OCI-LY7 (cell line): Measurements from ENCODE around the gene CEP112. TPM values are rescaled to one million over a fixed set of nuclear protein-coding genes. Genes with fewer than 3 reads are reported as not detected.

Source experiments
- BruUV-seq: library from RNA; stranded (reverse); fragments of 400-500 nt; replicated peaks from 2 replicates; lab custom pipeline; 2021; lab: Mats Ljungman, UMichigan
- CTCF ChIA-PET: fragments of 300-600 bp; sonication (Branson Sonifier 250); formaldehyde crosslinking; loops from one replicate; lab custom pipeline; 2022; ENCODE audit warnings: antibody characterized with exemption; ENCODE audit not compliant: unreplicated experiment; lab: Charles Lee
- POLR2A ChIA-PET: fragments of 300-600 bp; sonication (Branson Sonifier 250); formaldehyde crosslinking; loops from one replicate; lab custom pipeline; 2022; ENCODE audit warnings: antibody characterized with exemption; lab: Charles Lee
- DNase-seq: peaks from one replicate; pipeline ENCODE4 v3.0.0-alpha.2; 2015; ENCODE audit warnings: low spot score
- H2AFZ ChIP-seq: fragments of 200-600 bp; sonication (generic), shearing (Covaris generic); 2 replicates; pipeline ENCODE4 v1.6.1; 2014; ENCODE audit warnings: mild to moderate bottlenecking, antibody characterized with exemption, low read length, moderate library complexity
- H3K27ac ChIP-seq: fragments of 200-600 bp; sonication (generic); 2 replicates; pipeline ENCODE4 v1.5.1; 2014; ENCODE audit warnings: mixed run types, low read depth, mild to moderate bottlenecking, moderate library complexity, low read length, inconsistent platforms; ENCODE audit not compliant: poor library complexity, severe bottlenecking
- H3K36me3 ChIP-seq: fragments of 200-600 bp; sonication (generic); 2 replicates; pipeline ENCODE4 v1.6.1; 2014; ENCODE audit warnings: mild to moderate bottlenecking, antibody characterized with exemption, low read length, moderate library complexity, mixed read lengths; ENCODE audit not compliant: insufficient read depth
- H3K4me1 ChIP-seq: fragments of 200-600 bp; sonication (generic); 2 replicates; pipeline ENCODE4 v1.5.1; 2014; ENCODE audit warnings: mild to moderate bottlenecking, low read length; ENCODE audit not compliant: insufficient read depth, poor library complexity, severe bottlenecking
- H3K4me2 ChIP-seq: fragments of 200-600 bp; sonication (generic); 2 replicates; pipeline ENCODE4 v1.6.1; 2014; ENCODE audit warnings: mild to moderate bottlenecking, low read length
- H3K4me3 ChIP-seq: fragments of 200-600 bp; sonication (generic); 2 replicates; pipeline ENCODE4 v1.5.1; 2014; ENCODE audit warnings: mild to moderate bottlenecking, low read depth, low read length; ENCODE audit not compliant: poor library complexity, severe bottlenecking
- H3K79me2 ChIP-seq: fragments of 200-600 bp; sonication (generic); 2 replicates; pipeline ENCODE4 v1.6.1; 2016; ENCODE audit warnings: low read depth, mild to moderate bottlenecking, low read length, moderate library complexity, mixed read lengths; ENCODE audit not compliant: insufficient read depth
- H3K9me2 ChIP-seq: fragments of 200-600 bp; sonication (generic); 2 replicates; pipeline ENCODE4 v1.6.1; 2016; ENCODE audit warnings: mild to moderate bottlenecking, low read length, mixed read lengths; ENCODE audit not compliant: insufficient read depth
- H3K9me3 ChIP-seq: fragments of 200-600 bp; sonication (generic); 2 replicates; pipeline ENCODE4 v1.6.1; 2014; ENCODE audit warnings: mild to moderate bottlenecking, mixed run types, low read length, mixed read lengths
- H4K20me1 ChIP-seq: fragments of 200-600 bp; sonication (generic); 2 replicates; pipeline ENCODE4 v1.6.1; 2014; ENCODE audit warnings: mild to moderate bottlenecking, antibody characterized with exemption, low read length, moderate library complexity, mixed read lengths; ENCODE audit not compliant: insufficient read depth
- CTCF ChIP-seq: fragments of 200-600 bp; sonication (generic); conservative IDR thresholded peaks from 2 replicates; pipeline ENCODE4 v1.5.1; 2014; ENCODE audit warnings: mild to moderate bottlenecking, antibody characterized with exemption, low read length, moderate library complexity, mixed read lengths
- EZH2phosphoT487 ChIP-seq: fragments of 200-600 bp; sonication (generic); IDR thresholded peaks from 2 replicates; pipeline ENCODE4 v1.6.1; 2018; ENCODE audit warnings: low read depth, borderline replicate concordance, mild to moderate bottlenecking, mixed run types, antibody characterized with exemption, low read length, moderate library complexity, mixed read lengths
- intact Hi-C: fragments of 100-400 bp; cut with micrococcal nuclease; formaldehyde crosslinking; loops from one replicate; pipeline ENCODE4 v1.10.0; 2022; ENCODE audit not compliant: unreplicated experiment
- total RNA-seq, 2 experiments: library from RNA; depleted of rRNA in 1 of 2; stranded (reverse); fragments of >200 nt in 1 of 2; shearing (Covaris generic) in 1 of 2; gene quantifications; 2 replicates each; pipeline ENCODE4 v1.2.3, GENCODE V29; 2014 to 2022

The CEP112 gene
- total RNA-seq, 2 experiments from 2014 or later: 2.7 to 6.9 TPM

- no peak overlapping the region for H3K27ac ChIP-seq
- no peaks in the 10 kb centered on the region for H4K20me1 ChIP-seq
- H3K4me2 ChIP-seq: no peak overlapping the region
- DNase-seq: no peak
- no TSS peak for BruUV-seq
- H3K36me3 ChIP-seq: no peaks in the 10 kb centered on the region
- no peaks in the 10 kb centered on the region for H3K79me2 ChIP-seq
- intact Hi-C loops: loop anchor here (5.0 kb wide), 1 partner anchor 236 kb away; no protein-coding TSS in a partner anchor
- TF ChIP-seq CTCF (no peak), EZH2phosphoT487 (no peak)
- CTCF ChIA-PET: no interaction called here
- POLR2A ChIA-PET: interaction anchor here (0.7 kb wide), 1 partner anchor 105 kb away, joined by 3 read pairs; no protein-coding TSS in a partner anchor
- H3K9me2 ChIP-seq: no peaks in the 10 kb centered on the region
- no peaks in the 10 kb centered on the region for H3K4me1 ChIP-seq
- H3K9me3 ChIP-seq: no peaks in the 10 kb centered on the region
- no peak overlapping the region for H3K4me3 ChIP-seq
- H2AFZ ChIP-seq: no peak overlapping the region
These were observed 573.4 kb downstream of the CEP112 start for GRCh38 chr17:65618516-65618915.

GRCh38 chr17:65617496-65617895, 574.4 kb downstream of the CEP112 start:
- ChIA-PET CTCF (no interaction called here), POLR2A (interaction anchor here (0.5 kb wide), 1 partner anchor 9 kb away, joined by 3 read pairs; no protein-coding TSS in a partner anchor)
- Histone ChIP-seq H3K4me3 (no peak overlapping the region), H2AFZ (no peak overlapping the region), H3K9me2 (no peaks in the 10 kb centered on the region), H3K9me3 (no peaks in the 10 kb centered on the region), H3K27ac (no peak overlapping the region), H3K4me1 (no peaks in the 10 kb centered on the region), H3K79me2 (no peaks in the 10 kb centered on the region), H3K4me2 (no peak overlapping the region), H3K36me3 (no peaks in the 10 kb centered on the region), H4K20me1 (no peaks in the 10 kb centered on the region)
- no peak for DNase-seq
- TF ChIP-seq CTCF: no peak
- BruUV-seq: no TSS peak
- intact Hi-C loops: loop anchor here (5.0 kb wide), 1 partner anchor 235 kb away; no protein-coding TSS in a partner anchor

GRCh38 chr17:65609749-65610148, 582.2 kb downstream of the CEP112 start:
- BruUV-seq: no TSS peak
- Histone ChIP-seq H3K9me2 (no peaks in the 10 kb centered on the region), H3K79me2 (no peaks in the 10 kb centered on the region), H3K9me3 (no peaks in the 10 kb centered on the region), H2AFZ (no peak overlapping the region), H3K4me3 (no peak overlapping the region), H3K4me1 (no peaks in the 10 kb centered on the region), H3K27ac (no peak overlapping the region), H4K20me1 (no peaks in the 10 kb centered on the region), H3K4me2 (no peak overlapping the region), H3K36me3 (no peaks in the 10 kb centered on the region)
- CTCF ChIA-PET: no interaction called here
- POLR2A ChIA-PET: no interaction called here
- intact Hi-C loops: no loop called here
- DNase-seq: no peak
- TF ChIP-seq EZH2phosphoT487 (no peak), CTCF (no peak)
